Astrocyte (in vitro differentiated cells and primary cell): ENCODE measurements around the gene POU1F1.

Source experiments
- EZH2 ChIP-seq: IDR thresholded peaks from 2 replicates; pipeline ENCODE4 v1.6.1; 2012; ENCODE audit warnings: mild to moderate bottlenecking, low read length, inconsistent platforms; ENCODE audit not compliant: insufficient read depth
- TF ChIP-seq, protein P1 (sequence below): IDR thresholded peaks from 2 replicates; pipeline ENCODE4 v1.5.1; 2011; ENCODE audit warnings: low read depth, mild to moderate bottlenecking, inconsistent platforms, low read length, moderate library complexity; ENCODE audit not compliant: insufficient read depth

DNA sequence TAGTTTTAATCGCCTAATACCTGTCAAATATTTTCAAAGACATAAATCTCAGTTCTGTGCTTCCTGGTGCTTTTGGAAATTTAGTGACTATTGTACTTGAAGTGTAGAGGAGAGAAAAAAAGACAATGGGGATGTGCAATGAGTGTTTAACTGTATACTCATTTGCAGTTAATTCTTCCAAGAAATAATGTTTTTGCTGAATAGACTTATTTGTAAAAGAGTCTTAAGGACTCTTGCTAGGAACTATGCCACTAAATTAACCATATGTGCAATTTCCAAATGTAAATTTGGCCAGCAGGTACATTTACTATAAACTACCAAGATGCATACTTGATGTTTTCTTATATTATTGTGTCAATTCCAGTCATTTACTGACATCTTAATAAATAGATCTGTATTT lies 47.3 kb downstream of the POU1F1 start:
- TF ChIP-seq EZH2: no peak
- TF ChIP-seq, protein P1, sequence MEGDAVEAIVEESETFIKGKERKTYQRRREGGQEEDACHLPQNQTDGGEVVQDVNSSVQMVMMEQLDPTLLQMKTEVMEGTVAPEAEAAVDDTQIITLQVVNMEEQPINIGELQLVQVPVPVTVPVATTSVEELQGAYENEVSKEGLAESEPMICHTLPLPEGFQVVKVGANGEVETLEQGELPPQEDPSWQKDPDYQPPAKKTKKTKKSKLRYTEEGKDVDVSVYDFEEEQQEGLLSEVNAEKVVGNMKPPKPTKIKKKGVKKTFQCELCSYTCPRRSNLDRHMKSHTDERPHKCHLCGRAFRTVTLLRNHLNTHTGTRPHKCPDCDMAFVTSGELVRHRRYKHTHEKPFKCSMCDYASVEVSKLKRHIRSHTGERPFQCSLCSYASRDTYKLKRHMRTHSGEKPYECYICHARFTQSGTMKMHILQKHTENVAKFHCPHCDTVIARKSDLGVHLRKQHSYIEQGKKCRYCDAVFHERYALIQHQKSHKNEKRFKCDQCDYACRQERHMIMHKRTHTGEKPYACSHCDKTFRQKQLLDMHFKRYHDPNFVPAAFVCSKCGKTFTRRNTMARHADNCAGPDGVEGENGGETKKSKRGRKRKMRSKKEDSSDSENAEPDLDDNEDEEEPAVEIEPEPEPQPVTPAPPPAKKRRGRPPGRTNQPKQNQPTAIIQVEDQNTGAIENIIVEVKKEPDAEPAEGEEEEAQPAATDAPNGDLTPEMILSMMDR: no peak
